Activated T-cell treated with anti-CD3 and anti-CD28 coated beads for 1 hour (primary cell): Measurements from ENCODE around the gene CCDC92.
"Not testable (repeated sequence)": the region's sequence is repeated elsewhere in the genome, so short reads cannot be mapped to it uniquely, and the experiment has no call there.

ENCODE experiments used
- DNase-seq: peaks from one replicate; pipeline ENCODE4 v3.0.0-alpha.2; 2020; ENCODE audit warnings: low read depth

The CCDC92 gene

DNA sequence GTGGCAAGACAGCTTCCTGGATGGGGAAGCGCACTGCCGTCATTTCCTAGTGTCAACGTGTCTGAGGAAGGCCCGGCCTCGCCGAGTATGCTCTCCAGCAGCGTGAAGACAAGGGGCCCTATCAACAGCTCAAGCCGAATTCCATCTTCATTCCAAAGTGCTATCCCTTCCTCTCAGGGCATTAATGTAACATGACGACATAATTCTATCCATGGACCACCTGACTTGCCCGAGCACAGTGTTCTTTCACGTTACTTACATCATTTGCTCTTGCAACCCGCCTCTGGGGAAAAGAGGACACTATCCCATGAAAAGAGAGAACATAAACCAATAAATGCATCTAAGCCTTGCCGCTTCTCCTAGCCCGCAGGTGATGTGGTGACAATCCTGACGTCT, 22.9 kb downstream of the CCDC92 start:
- DNase-seq: no peak

- no peak for DNase-seq
Measured at GRCh38 chr12:123948796-123949769, 23.5 kb downstream of the CCDC92 start.

GRCh38 chr12:123948401-123948795, 24.2 kb downstream of the CCDC92 start:
- no peak for DNase-seq

DNA sequence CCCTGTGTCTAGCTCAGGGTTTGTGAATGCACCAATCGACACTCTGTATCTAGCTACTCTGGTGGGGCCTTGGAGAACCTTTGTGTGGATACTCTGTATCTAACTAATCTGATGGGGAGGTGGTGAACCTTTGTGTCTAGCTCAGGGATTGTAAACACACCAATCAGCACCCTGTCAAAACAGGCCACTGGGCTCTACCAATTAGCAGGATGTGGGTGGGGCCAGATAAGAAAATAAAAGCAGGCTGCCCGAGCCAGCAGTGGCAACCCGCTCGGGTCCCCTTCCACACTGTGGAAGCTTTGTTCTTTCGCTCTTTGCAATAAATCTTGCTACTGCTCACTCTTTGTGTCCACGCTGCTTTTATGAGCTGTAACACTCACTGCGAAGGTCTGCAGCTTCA, 25.1 kb downstream of the CCDC92 start:
- DNase-seq: not testable (repeated sequence)

GRCh38 chr12:123946516-123947505, 25.8 kb downstream of the CCDC92 start:
- not testable (repeated sequence) for DNase-seq

- DNase-seq: no peak
Measured at GRCh38 chr12:123946152-123946515, 26.5 kb downstream of the CCDC92 start.

DNA sequence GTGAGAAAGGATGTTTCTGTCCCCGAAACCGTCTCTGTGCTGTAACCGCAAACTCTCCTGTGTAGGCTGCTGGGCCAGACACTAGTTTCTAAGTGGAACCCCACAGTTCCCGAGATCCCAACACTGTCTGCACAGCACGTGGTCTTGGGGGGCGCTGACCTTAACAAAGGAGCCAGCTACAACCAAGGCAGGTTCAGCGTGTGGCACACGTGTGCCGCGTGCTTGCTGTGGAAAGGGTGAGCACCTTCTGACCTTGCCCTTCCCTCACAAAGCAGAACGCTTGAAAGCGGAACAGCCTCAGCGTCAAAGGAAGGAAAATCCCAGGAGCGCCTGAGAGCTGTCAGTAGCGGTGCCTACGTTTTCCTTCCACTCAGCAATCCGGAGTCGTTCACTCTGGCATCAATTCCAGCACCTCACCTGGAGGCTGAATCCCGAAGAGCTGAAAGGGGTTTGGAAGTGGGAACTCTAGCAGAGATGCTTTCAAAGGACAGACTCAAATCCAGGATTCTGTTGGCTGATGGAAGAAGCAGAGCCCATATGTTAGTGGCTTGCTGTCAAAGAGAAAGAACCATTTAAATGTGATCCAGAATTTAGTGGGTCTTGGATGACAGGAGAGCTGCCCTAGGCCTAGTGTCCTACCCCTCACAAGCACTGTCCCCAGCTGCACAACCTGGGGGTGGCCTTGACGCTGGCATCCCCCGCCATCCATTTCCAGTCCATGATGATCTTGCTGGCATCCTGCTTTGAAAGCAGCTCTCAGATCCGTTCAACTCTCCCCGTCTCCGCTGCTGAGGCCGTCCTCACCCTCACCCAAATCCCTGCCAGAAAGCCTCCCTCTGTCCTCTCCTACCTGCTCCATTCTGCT, 27.1 kb downstream of the CCDC92 start:
- DNase-seq: no peak

DNA sequence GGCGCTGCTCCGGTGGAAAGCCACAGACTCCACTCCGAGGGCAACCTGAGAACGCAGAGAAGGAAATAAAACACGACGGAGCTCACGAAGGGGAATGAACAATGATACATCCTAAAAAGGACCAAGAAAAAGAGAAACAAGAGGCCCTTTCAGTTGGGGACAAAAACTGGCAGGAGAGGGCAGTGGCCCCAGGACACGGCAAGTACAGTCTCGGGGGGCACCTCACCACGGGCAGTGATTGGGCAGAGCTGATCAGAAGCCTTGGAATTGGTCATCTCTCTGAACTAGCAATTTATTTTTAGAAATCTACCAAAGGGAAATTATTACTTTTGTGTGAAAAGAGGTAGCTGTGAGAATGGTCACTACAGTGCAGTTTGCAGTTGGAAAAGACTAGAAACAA, 27.9 kb downstream of the CCDC92 start:
- DNase-seq: no peak

GRCh38 chr12:123943816-123944215, 28.8 kb downstream of the CCDC92 start:
- DNase-seq: no peak

DNA sequence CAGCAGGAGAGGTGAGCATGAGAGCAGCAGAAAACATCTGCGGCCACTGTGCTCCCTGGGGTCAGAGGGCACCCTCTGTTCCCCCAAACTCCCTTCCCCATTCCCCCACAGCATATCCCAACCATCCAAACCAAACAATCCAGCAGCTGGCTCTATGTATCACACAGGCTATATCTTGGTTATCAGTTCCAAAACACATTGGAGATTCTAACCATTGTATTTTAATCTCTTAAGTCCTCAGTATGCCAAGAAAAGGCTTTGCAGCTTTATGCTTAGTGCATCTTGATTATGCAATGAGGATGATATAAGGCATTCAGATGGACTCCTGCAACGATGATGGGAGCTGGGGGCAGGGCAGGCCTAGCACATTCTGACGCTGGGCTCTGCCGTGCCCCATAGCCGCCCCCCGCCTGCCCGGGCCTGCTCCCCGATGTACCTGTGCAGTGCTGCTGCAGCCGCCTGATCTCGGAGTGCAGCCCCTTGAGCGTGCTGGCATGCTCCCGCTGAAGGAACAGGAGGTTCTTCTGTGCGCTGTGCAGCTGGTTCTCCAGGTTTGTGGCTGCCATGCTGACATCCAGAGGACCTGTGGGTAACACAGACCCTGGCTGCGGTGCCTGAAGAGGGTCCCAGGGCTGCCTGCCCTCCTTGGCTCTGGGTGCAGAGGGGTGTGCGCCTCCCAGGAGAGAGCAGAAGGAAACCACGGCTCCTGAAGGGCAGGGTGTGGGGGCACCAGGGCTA, 29.6 kb downstream of the CCDC92 start:
- no peak for DNase-seq

DNA sequence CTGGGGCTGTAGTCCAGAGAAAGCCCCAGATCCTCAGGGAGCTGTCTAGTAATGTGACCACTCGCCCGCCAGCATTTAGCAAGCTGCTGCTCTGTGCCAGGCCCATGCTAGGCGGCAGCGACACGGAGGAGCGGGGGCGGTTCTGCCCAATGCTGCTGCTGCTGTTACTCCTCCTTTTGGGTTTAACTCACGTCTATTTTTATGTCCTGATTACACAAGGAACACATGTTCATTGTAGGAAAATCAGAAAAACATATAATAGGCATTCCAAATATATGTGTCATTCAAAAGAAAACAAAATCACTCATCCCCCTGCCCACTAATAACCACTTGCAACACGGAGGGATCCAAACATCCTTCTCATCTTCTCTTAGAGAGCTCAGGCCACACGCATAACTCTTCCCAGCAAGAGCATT, 30.4 kb downstream of the CCDC92 start:
- DNase-seq: no peak

DNA sequence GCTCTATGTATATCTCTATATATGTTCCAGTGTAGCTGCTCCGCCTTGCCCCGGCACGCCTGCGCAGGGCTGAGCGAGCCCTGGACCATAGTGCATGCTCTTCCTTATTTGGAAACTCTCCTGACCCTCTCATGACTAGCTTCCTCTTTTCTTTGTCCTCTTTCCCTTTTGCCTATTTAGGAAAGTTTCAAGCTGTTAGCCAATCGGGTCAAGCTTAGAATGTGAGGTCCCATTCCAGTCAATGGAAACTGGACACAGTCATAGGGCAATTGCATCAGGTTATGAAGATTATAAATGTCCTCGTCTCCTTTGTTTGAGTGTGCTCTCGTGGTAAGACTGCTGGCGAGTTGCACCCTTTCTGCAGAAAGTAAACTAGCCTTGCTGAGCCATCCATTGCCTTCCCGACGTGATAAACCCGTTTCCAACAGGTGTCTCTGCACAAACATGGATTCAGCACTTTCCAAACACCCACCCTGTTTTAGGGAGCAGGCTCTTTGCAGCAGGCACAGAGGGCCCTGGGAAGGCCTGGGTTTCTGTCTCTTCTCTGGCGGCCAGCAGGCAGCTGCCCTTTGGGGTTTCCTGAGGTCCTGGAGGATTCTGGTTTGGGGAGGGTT, 30.9 kb downstream of the CCDC92 start:
- DNase-seq: no peak

DNA sequence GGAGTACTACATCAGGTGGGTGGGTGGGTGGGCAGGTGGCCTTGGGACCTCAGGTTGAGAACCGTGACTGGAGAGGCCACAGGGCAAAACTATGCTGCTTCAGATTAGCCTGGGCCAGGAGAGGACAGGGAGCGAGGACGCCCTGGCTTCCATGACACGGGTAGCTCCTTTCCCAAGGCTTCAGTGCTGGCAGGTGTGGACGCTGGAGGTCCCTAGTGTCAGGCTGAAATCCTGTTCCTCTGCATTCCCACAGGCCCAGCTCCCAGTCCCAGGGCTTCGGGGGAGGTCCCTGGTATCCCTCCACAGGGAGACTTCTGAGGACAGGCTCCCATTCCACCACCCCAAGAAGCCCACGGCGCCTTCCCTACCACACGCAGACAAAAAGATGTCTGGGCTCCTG, 31.6 kb downstream of the CCDC92 start:
- DNase-seq: no peak

DNA sequence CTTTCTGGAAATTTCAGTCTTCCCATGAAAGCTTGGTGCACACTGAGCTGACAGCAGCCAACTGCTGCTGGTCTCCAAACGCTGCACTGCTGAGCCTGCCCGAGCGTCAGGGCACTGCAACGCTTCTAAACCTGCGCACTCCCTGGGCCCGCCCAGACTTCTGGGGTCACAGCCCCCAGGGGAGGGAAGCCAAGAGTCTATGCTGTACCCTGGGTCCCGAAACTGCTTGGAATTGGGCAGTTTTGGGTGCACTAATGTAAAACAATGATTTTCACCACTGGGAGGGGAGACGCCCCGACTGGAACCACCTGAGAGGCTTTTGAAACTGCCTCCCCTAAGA, 32.0 kb downstream of the CCDC92 start:
- DNase-seq: no peak

- DNase-seq: no peak
Measured at GRCh38 chr12:123939716-123940626, 32.7 kb downstream of the CCDC92 start.

DNA sequence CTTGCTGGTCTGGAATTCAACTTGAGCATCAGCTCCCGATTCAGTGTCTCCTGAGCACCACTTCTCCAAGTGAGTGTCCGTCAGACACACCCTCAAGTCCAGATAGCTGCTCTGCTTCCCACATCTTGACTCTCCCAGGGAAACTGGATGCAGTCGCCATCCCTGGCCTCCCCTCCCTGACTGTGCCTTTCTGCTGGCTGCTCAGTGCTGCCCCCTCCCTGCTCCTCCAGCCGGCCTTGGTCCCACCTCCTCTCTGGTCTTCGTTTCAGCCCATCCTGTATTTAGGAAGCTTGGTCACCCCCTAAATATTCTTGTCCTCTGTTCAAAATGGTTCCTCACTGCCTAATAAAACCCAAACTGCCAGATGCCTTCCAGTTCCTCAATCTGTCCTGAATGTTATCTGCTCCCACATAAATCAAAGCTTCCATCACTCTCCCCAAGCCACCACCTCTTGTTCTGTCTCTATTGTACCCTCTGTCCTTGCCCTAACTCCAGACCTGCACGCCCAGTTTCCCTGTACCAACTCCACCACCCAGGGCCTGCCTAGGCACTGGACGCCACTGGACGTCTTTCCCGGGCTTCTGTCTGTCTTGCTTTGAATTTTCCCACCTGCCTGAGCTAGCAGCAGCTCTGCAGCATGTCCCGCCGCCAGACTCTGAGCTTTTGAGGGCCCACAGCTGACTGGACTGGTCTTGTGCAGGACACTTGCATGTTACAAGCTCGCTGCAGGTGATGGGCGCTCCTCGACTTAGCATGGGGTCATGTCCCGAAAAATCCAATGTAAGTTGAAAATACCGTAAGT, 33.8 kb downstream of the CCDC92 start:
- no peak for DNase-seq

- DNase-seq: peak; percentile 26
Measured at GRCh38 chr12:123937707-123938591, 34.7 kb downstream of the CCDC92 start.
